ENCODE data around the gene KLHDC10. TPM values are rescaled to one million over a fixed set of nuclear protein-coding genes. Genes with fewer than 3 reads are reported as not detected.

The KLHDC10 gene
- total and polyA plus RNA-seq, 2 experiments from 2014 or later: 5.5 to 14.7 TPM

- H3K36me3 ChIP-seq (ENCODE audit: insufficient read depth): no peaks in the 10 kb centered on the region; the same call in 1 of the 2 replicates
- no peaks in the 10 kb centered on the region for H3K9me3 Mint-ChIP-seq
- no peaks in the 10 kb centered on the region for H3K9me2 ChIP-seq (ENCODE audit: insufficient read depth)
- no peak overlapping the region for H3K27ac Mint-ChIP-seq
- H3K79me2 ChIP-seq (replicated peaks; ENCODE audit: insufficient read depth): no peaks in the 10 kb centered on the region
- H2AFZ ChIP-seq: no peak overlapping the region
- no peak overlapping the region for H3K4me2 ChIP-seq
- DNase-seq (ENCODE audit: low spot score) (no peak), ATAC-seq (no peak)
- H3K27ac ChIP-seq (ENCODE audit: low read depth): no peak overlapping the region
- H3K4me1 Mint-ChIP-seq: no peaks in the 10 kb centered on the region
- H3K27me3 ChIP-seq (ENCODE audit: insufficient read depth): no peaks in the 10 kb centered on the region
- H3K36me3 Mint-ChIP-seq (ENCODE audit: low read depth): peaks cover 21% of the 10 kb centered on the region
- no peaks in the 10 kb centered on the region for H4K20me1 ChIP-seq (replicated peaks; ENCODE audit: insufficient read depth)
- no peak overlapping the region for H3K4me3 ChIP-seq
- H3F3A ChIP-seq (replicated peaks; ENCODE audit: low read depth): no peaks in the 10 kb centered on the region
- TF ChIP-seq EZH2 (IDR thresholded peaks at IDR 0.05; ENCODE audit: low read depth, unreplicated experiment) (no peak), ZNF462 (CRISPR knock-in tag; IDR thresholded peaks at IDR 0.05) (no peak), ZNF114 (CRISPR knock-in tag; IDR thresholded peaks at IDR 0.05) (no peak), JUNB (IDR thresholded peaks at IDR 0.05; ENCODE audit: unreplicated experiment) (no peak), CREB1 (CRISPR knock-in tag; IDR thresholded peaks at IDR 0.05; ENCODE audit: low read depth) (no peak), STAT1 (IDR thresholded peaks at IDR 0.05; ENCODE audit: unreplicated experiment) (no peak), NANOG (IDR thresholded peaks at IDR 0.05; ENCODE audit: borderline replicate concordance) (no peak), ZNF331 (CRISPR knock-in tag; IDR thresholded peaks at IDR 0.05; ENCODE audit: low read depth) (no peak), ETS1 (IDR thresholded peaks at IDR 0.05) (no peak), CTCF (conservative IDR thresholded peaks at IDR 0.05; ENCODE audit: low read depth in 2 of 2) (no peak), POLR2AphosphoS5 (IDR thresholded peaks at IDR 0.05; ENCODE audit: low read depth) (no peak), EZH2phosphoT487 (IDR thresholded peaks at IDR 0.05; ENCODE audit: unreplicated experiment) (no peak)
- TF ChIP-seq, protein P1, sequence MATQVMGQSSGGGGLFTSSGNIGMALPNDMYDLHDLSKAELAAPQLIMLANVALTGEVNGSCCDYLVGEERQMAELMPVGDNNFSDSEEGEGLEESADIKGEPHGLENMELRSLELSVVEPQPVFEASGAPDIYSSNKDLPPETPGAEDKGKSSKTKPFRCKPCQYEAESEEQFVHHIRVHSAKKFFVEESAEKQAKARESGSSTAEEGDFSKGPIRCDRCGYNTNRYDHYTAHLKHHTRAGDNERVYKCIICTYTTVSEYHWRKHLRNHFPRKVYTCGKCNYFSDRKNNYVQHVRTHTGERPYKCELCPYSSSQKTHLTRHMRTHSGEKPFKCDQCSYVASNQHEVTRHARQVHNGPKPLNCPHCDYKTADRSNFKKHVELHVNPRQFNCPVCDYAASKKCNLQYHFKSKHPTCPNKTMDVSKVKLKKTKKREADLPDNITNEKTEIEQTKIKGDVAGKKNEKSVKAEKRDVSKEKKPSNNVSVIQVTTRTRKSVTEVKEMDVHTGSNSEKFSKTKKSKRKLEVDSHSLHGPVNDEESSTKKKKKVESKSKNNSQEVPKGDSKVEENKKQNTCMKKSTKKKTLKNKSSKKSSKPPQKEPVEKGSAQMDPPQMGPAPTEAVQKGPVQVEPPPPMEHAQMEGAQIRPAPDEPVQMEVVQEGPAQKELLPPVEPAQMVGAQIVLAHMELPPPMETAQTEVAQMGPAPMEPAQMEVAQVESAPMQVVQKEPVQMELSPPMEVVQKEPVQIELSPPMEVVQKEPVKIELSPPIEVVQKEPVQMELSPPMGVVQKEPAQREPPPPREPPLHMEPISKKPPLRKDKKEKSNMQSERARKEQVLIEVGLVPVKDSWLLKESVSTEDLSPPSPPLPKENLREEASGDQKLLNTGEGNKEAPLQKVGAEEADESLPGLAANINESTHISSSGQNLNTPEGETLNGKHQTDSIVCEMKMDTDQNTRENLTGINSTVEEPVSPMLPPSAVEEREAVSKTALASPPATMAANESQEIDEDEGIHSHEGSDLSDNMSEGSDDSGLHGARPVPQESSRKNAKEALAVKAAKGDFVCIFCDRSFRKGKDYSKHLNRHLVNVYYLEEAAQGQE (IDR thresholded peaks at IDR 0.05; ENCODE audit: unreplicated experiment): no peak
- H3K4me3 Mint-ChIP-seq: no peak overlapping the region
- H3K4me1 ChIP-seq (ENCODE audit: insufficient read depth): no peaks in the 10 kb centered on the region
- H3K27me3 Mint-ChIP-seq (ENCODE audit: insufficient read depth, low read depth, poor library complexity): no peaks in the 10 kb centered on the region
These were observed 48.0 kb downstream of the KLHDC10 start for GRCh38 chr7:130118294-130118693.
